ENCODE measurements around the gene MCF2L. TPM values are rescaled to one million over a fixed set of nuclear protein-coding genes. Genes with fewer than 3 reads are reported as not detected.

The MCF2L gene
- polyA plus RNA-seq, 1 donor from 2014 or later = 88.0 TPM

GRCh38 chr13:112987682-112988024, 18.6 kb downstream of the MCF2L start:
- Histone ChIP-seq H4K20me1 (ENCODE audit: insufficient read depth) (no peaks in the 10 kb centered on the region), H3K9ac (ENCODE audit: low read length) (no peak overlapping the region), H3K36me3 (ENCODE audit: insufficient read depth, low read length) (no peaks in the 10 kb centered on the region)

GRCh38 chr13:112990783-112991182, 21.8 kb downstream of the MCF2L start:
- H3K79me2 ChIP-seq (replicated peaks; ENCODE audit: insufficient read depth, low read length) = no peaks in the 10 kb centered on the region
- H2AFZ ChIP-seq (ENCODE audit: low read depth, low read length) = no peak overlapping the region
- H3K36me3 ChIP-seq (ENCODE audit: insufficient read depth, low read length) = no peaks in the 10 kb centered on the region
- no peaks in the 10 kb centered on the region for H3K27me3 ChIP-seq (ENCODE audit: insufficient read depth, low read depth, low read length)
- H3K9me3 ChIP-seq (ENCODE audit: low read length) = peaks cover 5% of the 10 kb centered on the region
- H3K9ac ChIP-seq (ENCODE audit: low read length) = no peak overlapping the region
- H3K27ac ChIP-seq (ENCODE audit: low read length) = no peak overlapping the region
- no peak overlapping the region for H3K4me2 ChIP-seq (ENCODE audit: low read length)
- H3F3A ChIP-seq (ENCODE audit: insufficient read depth, low read length, poor library complexity, severe bottlenecking) = no peaks in the 10 kb centered on the region
- H3K9me2 ChIP-seq (ENCODE audit: insufficient read depth, low read length) = no peaks in the 10 kb centered on the region
- no peak overlapping the region for H3K4me3 ChIP-seq (ENCODE audit: low read length)
- TF ChIP-seq EZH2 (IDR thresholded peaks at IDR 0.05; ENCODE audit: borderline replicate concordance, insufficient read depth, low read length, poor library complexity, severe bottlenecking) (no peak), EP300 (conservative IDR thresholded peaks at IDR 0.05; ENCODE audit: poor library complexity, severe bottlenecking) (no peak), RAD21 (conservative IDR thresholded peaks at IDR 0.05) (no peak), TAF1 (IDR thresholded peaks at IDR 0.05; ENCODE audit: low read depth) (no peak), MXI1 (conservative IDR thresholded peaks at IDR 0.05; ENCODE audit: poor library complexity, severe bottlenecking) (no peak), CTCF (IDR thresholded peaks at IDR 0.05; ENCODE audit: poor library complexity, severe bottlenecking) (no peak), POLR2AphosphoS5 (IDR thresholded peaks at IDR 0.05) (no peak)
- no peaks in the 10 kb centered on the region for H4K20me1 ChIP-seq (ENCODE audit: insufficient read depth)

More at GRCh38 chr13:112987682-112988024, 18.6 kb downstream of the MCF2L start:
- Histone ChIP-seq H3K4me2 (ENCODE audit: low read length) (no peak overlapping the region), H3K27ac (ENCODE audit: low read length) (no peak overlapping the region), H3F3A (ENCODE audit: insufficient read depth, low read length, poor library complexity, severe bottlenecking) (no peaks in the 10 kb centered on the region), H2AFZ (ENCODE audit: low read depth, low read length) (no peak overlapping the region), H3K9me2 (ENCODE audit: insufficient read depth, low read length) (no peaks in the 10 kb centered on the region), H3K27me3 (ENCODE audit: insufficient read depth, low read depth, low read length) (no peaks in the 10 kb centered on the region), H3K79me2 (replicated peaks; ENCODE audit: insufficient read depth, low read length) (no peaks in the 10 kb centered on the region), H3K4me3 (ENCODE audit: low read length) (no peak overlapping the region), H3K9me3 (ENCODE audit: low read length) (peaks cover 5% of the 10 kb centered on the region)
- TF ChIP-seq TAF1 (IDR thresholded peaks at IDR 0.05; ENCODE audit: low read depth) = no peak
- no peak for TF ChIP-seq SMC3 (conservative IDR thresholded peaks at IDR 0.05; ENCODE audit: poor library complexity)
- TF ChIP-seq CTCF (IDR thresholded peaks at IDR 0.05; ENCODE audit: poor library complexity, severe bottlenecking) = no peak
- no peak for TF ChIP-seq POLR2AphosphoS5 (IDR thresholded peaks at IDR 0.05)
- TF ChIP-seq RAD21 (conservative IDR thresholded peaks at IDR 0.05) = no peak
- no peak for TF ChIP-seq MXI1 (conservative IDR thresholded peaks at IDR 0.05; ENCODE audit: poor library complexity, severe bottlenecking)
- TF ChIP-seq EP300 (conservative IDR thresholded peaks at IDR 0.05; ENCODE audit: poor library complexity, severe bottlenecking) = no peak
- TF ChIP-seq EZH2 (IDR thresholded peaks at IDR 0.05; ENCODE audit: borderline replicate concordance, insufficient read depth, low read length, poor library complexity, severe bottlenecking) = no peak

GRCh38 chr13:112991609-112992008, 22.6 kb downstream of the MCF2L start:
- Histone ChIP-seq H3K4me2 (ENCODE audit: low read length) (no peak overlapping the region), H3K27me3 (ENCODE audit: insufficient read depth, low read depth, low read length) (no peaks in the 10 kb centered on the region), H3K4me3 (ENCODE audit: low read length) (no peak overlapping the region), H3K9me2 (ENCODE audit: insufficient read depth, low read length) (no peaks in the 10 kb centered on the region), H3K27ac (ENCODE audit: low read length) (no peak overlapping the region), H3K79me2 (replicated peaks; ENCODE audit: insufficient read depth, low read length) (no peaks in the 10 kb centered on the region), H3F3A (ENCODE audit: insufficient read depth, low read length, poor library complexity, severe bottlenecking) (no peaks in the 10 kb centered on the region), H3K9me3 (ENCODE audit: low read length) (peaks cover 5% of the 10 kb centered on the region), H3K36me3 (ENCODE audit: insufficient read depth, low read length) (no peaks in the 10 kb centered on the region), H4K20me1 (ENCODE audit: insufficient read depth) (no peaks in the 10 kb centered on the region), H3K9ac (ENCODE audit: low read length) (no peak overlapping the region), H2AFZ (ENCODE audit: low read depth, low read length) (no peak overlapping the region)
- no peak for TF ChIP-seq REST (IDR thresholded peaks at IDR 0.05; ENCODE audit: borderline replicate concordance)
- TF ChIP-seq MXI1 (conservative IDR thresholded peaks at IDR 0.05; ENCODE audit: poor library complexity, severe bottlenecking) = no peak
- no peak for TF ChIP-seq CTCF (IDR thresholded peaks at IDR 0.05; ENCODE audit: poor library complexity, severe bottlenecking)
- no peak for TF ChIP-seq RAD21 (conservative IDR thresholded peaks at IDR 0.05)
- no peak for TF ChIP-seq EP300 (conservative IDR thresholded peaks at IDR 0.05; ENCODE audit: poor library complexity, severe bottlenecking)
- TF ChIP-seq EZH2 (IDR thresholded peaks at IDR 0.05; ENCODE audit: borderline replicate concordance, insufficient read depth, low read length, poor library complexity, severe bottlenecking) = no peak
- no peak for TF ChIP-seq SMC3 (conservative IDR thresholded peaks at IDR 0.05; ENCODE audit: poor library complexity)
- TF ChIP-seq TAF1 (IDR thresholded peaks at IDR 0.05; ENCODE audit: low read depth) = no peak
- no peak for TF ChIP-seq POLR2AphosphoS5 (IDR thresholded peaks at IDR 0.05)

Data from neural cell (in vitro differentiated cells).